GM12878 (cell line): ENCODE results near the gene LDHAL6B. TPM values are rescaled to one million over a fixed set of nuclear protein-coding genes. Genes with fewer than 3 reads are reported as not detected.
A peak's percentile ranks its signal among the peaks of the same experiment; 100 is the strongest.

Experiments
- ATAC-seq: fragments of 200-7000 bp; cut with Tn5 transposase; 3 replicates; pipeline ENCODE4 v1.9.1; 2020; ENCODE audit warnings: mild to moderate bottlenecking, moderate library complexity
- BruUV-seq: library from RNA; stranded (reverse); fragments of 400-500 nt; replicated peaks from 2 replicates; lab custom pipeline; 2021; lab: Mats Ljungman, UMichigan
- CTCF ChIA-PET: fragments of 300-600 bp; sonication (Branson Sonifier 250); formaldehyde crosslinking; extraction: SDS; loops from one replicate; lab custom pipeline; 2021; ENCODE audit warnings: inconsistent platforms; lab: Yijun Ruan, JAX
- POLR2A ChIA-PET: fragments of 350-600 bp; formaldehyde crosslinking; extraction: SDS; loops from one replicate; lab custom pipeline; 2021; ENCODE audit warnings: inconsistent platforms; lab: Charles Lee
- RAD21 ChIA-PET: fragments of 300-600 bp; sonication (Branson Sonifier 250); formaldehyde crosslinking; loops from one replicate; lab custom pipeline; 2023; ENCODE audit warnings: antibody characterized with exemption; ENCODE audit not compliant: unreplicated experiment; lab: Charles Lee
- SMC1A ChIA-PET: fragments of 300-600 bp; sonication (Branson Sonifier 250); formaldehyde crosslinking; loops from one replicate; lab custom pipeline; 2023; ENCODE audit not compliant: unreplicated experiment, uncharacterized antibody; lab: Charles Lee
- DNase-seq: peaks from one replicate; pipeline ENCODE4 v3.0.0-alpha.2; 2011; ENCODE audit warnings: low read depth, low spot score
- FAIRE-seq: peaks from 3 replicates; lab custom pipeline; 2011; peaks lifted over from hg19 to GRCh38; lab: Jason Lieb, UNC
- H2AFZ ChIP-seq: 2 replicates; pipeline ENCODE4 v1.6.0; 2011; ENCODE audit warnings: low read depth, low read length, control low read depth; ENCODE audit not compliant: control insufficient read depth
- H3K27ac ChIP-seq: 2 replicates; pipeline ENCODE4 v1.5.1; 2011; ENCODE audit warnings: control low read depth; ENCODE audit not compliant: control insufficient read depth, insufficient read depth
- H3K27me3 ChIP-seq, 2 experiments: replicated peaks in 1 of 2; 2 replicates each; pipeline versions ENCODE4 v1.6.0 to v1.6.1; 2011; ENCODE audit warnings: low read length in 1 of 2; ENCODE audit not compliant: control insufficient read depth in 2 of 2, insufficient read depth in 2 of 2
- H3K36me3 ChIP-seq, 2 experiments: 2 replicates each; pipeline ENCODE4 v1.5.1; 2011; ENCODE audit warnings: low read length in 1 of 2; ENCODE audit not compliant: control insufficient read depth in 2 of 2, insufficient read depth in 2 of 2
- H3K4me1 ChIP-seq: 2 replicates; pipeline ENCODE4 v1.6.1; 2011; ENCODE audit warnings: mild to moderate bottlenecking, low read length, moderate library complexity, mixed read lengths; ENCODE audit not compliant: control insufficient read depth, insufficient read depth
- H3K4me2 ChIP-seq: 2 replicates; pipeline ENCODE4 v1.6.0; 2011; ENCODE audit warnings: control low read depth; ENCODE audit not compliant: control insufficient read depth, insufficient read depth
- H3K4me3 ChIP-seq: fragments of 200-600 bp; sonication (generic); 2 replicates; pipeline ENCODE4 v1.5.1; 2016
- H3K79me2 ChIP-seq: 2 replicates; pipeline ENCODE4 v1.6.0; 2011; ENCODE audit warnings: low read length; ENCODE audit not compliant: control insufficient read depth, insufficient read depth
- H3K9ac ChIP-seq: 2 replicates; pipeline ENCODE4 v1.8.0; 2011; ENCODE audit warnings: low read length, control low read depth, mixed read lengths; ENCODE audit not compliant: control insufficient read depth, insufficient read depth
- H3K9me3 ChIP-seq: replicated peaks from 3 replicates; pipeline ENCODE4 v1.5.1; 2011; ENCODE audit warnings: mild to moderate bottlenecking, low read length; ENCODE audit not compliant: control insufficient read depth, insufficient read depth
- H4K20me1 ChIP-seq: 2 replicates; pipeline ENCODE4 v1.6.0; 2011; ENCODE audit not compliant: control insufficient read depth, insufficient read depth
- CEBPB ChIP-seq, 2 experiments: fragments of 150-350 bp in 1 of 2; IDR thresholded peaks; 2 replicates each; pipeline ENCODE4 v1.6.1; 2012 to 2014; ENCODE audit warnings: low read depth in 2 of 2, low read length in 2 of 2, borderline replicate concordance in 1 of 2, inconsistent platforms in 1 of 2
- CTCF ChIP-seq, 3 experiments: IDR thresholded peaks in 2 of 3; conservative IDR thresholded peaks in 1 of 3; 2 replicates each; pipeline ENCODE4 v1.5.1; 2011; ENCODE audit warnings: low read depth in 3 of 3, low read length in 3 of 3, mild to moderate bottlenecking in 3 of 3, control low read depth in 2 of 3, moderate library complexity in 2 of 3, inconsistent platforms in 1 of 3, mixed read lengths in 1 of 3; ENCODE audit not compliant: control insufficient read depth in 2 of 3, insufficient read depth in 1 of 3; ENCODE audit errors: extremely low read depth in 1 of 3
- E4F1 ChIP-seq: fragments of 450-650 bp; IDR thresholded peaks from 2 replicates; pipeline ENCODE4 v1.6.1; 2018; ENCODE audit warnings: borderline replicate concordance, mild to moderate bottlenecking; ENCODE audit not compliant: partially characterized antibody
- FOXM1 ChIP-seq: IDR thresholded peaks from 2 replicates; pipeline ENCODE4 v1.6.1; 2012; ENCODE audit warnings: low read depth, mild to moderate bottlenecking, inconsistent platforms, low read length, moderate library complexity
- IKZF2 ChIP-seq, 2 experiments: fragments of 450-650 bp; IDR thresholded peaks; 2 replicates each; pipeline ENCODE4 v1.6.1; 2017; ENCODE audit warnings: mild to moderate bottlenecking in 2 of 2, moderate library complexity in 2 of 2
- JUND ChIP-seq: IDR thresholded peaks from 2 replicates; pipeline ENCODE4 v1.6.1; 2012; ENCODE audit warnings: low read depth, mild to moderate bottlenecking, low read length, improper control_type of control experiment, moderate library complexity
- MXI1 ChIP-seq: fragments of 150-350 bp; IDR thresholded peaks from 2 replicates; pipeline ENCODE4 v1.6.1; 2011; ENCODE audit warnings: low read depth, mild to moderate bottlenecking, inconsistent platforms, low read length, improper control_type of control experiment
- PRDM15 ChIP-seq: fragments of 450-650 bp; formaldehyde crosslinking; IDR thresholded peaks from 2 replicates; pipeline ENCODE4 v1.4.0; 2020; ENCODE audit warnings: mild to moderate bottlenecking, moderate library complexity
- RBBP5 ChIP-seq: fragments of 200-600 bp; sonication (generic); conservative IDR thresholded peaks from 2 replicates; pipeline ENCODE4 v1.6.1; 2016
- RFX5 ChIP-seq: IDR thresholded peaks from 2 replicates; pipeline ENCODE4 v1.6.1; 2011; ENCODE audit warnings: low read depth, low read length, improper control_type of control experiment
- SIX5 ChIP-seq: IDR thresholded peaks from 2 replicates; pipeline ENCODE4 v1.6.1; 2011; ENCODE audit warnings: mild to moderate bottlenecking, low read depth, low read length, moderate library complexity; ENCODE audit not compliant: severe bottlenecking
- SRF ChIP-seq, 2 experiments: IDR thresholded peaks; 2 replicates each; pipeline ENCODE4 v1.6.1; 2011; ENCODE audit warnings: low read depth in 2 of 2, low read length in 2 of 2, mild to moderate bottlenecking in 1 of 2, moderate library complexity in 1 of 2
- TARDBP ChIP-seq: IDR thresholded peaks from 2 replicates; pipeline ENCODE4 v1.6.1; 2016; ENCODE audit warnings: borderline replicate concordance
- WRNIP1 ChIP-seq: IDR thresholded peaks from 2 replicates; pipeline ENCODE4 v1.6.1; 2011; ENCODE audit warnings: low read depth, low read length, improper control_type of control experiment, borderline replicate concordance
- ZZZ3 ChIP-seq: IDR thresholded peaks from 2 replicates; pipeline ENCODE4 v1.6.1; 2011; ENCODE audit warnings: low read depth; ENCODE audit not compliant: control insufficient read depth, insufficient read length
- WGBS: methylation state at CpG from one replicate; pipeline ENCODE4 v1.1.6; 2016; ENCODE audit warnings: low lambda C conversion rate; ENCODE audit not compliant: insufficient replicate concordance, insufficient coverage; ENCODE audit errors: missing lambda C conversion rate; 5-methylcytosine and 5-hydroxymethylcytosine counted together
- in situ Hi-C: fragments of 300-500 bp; cut with MboI; formaldehyde crosslinking; loops from 9 replicates; pipeline ENCODE4 v1.14.3; 2018; ENCODE audit warnings: mixed read lengths
- intact Hi-C: fragments of 100-400 bp; cut with micrococcal nuclease; formaldehyde crosslinking; loops from one replicate; pipeline ENCODE4 v1.14.2; 2022; ENCODE audit not compliant: unreplicated experiment
- polyA plus RNA-seq, 11 experiments: library from polyadenylated mRNA; depleted of rRNA in 4 of 11; unstranded in 6 of 11; stranded (reverse) in 5 of 11; fragments of >200 nt; fragmentation: Nextera tagmentation in 4 of 11; fragmentation: Illumina TruSeq in 1 of 11; extraction: Ambion mirVana in 4 of 11; extraction: Trizol in 1 of 11; gene quantifications; 1 replicate in 1 of 11; 2 replicates in 10 of 11; pipeline versions ENCODE4 v1.2.1 to v1.2.3, GENCODE V29; 2011 to 2016; ENCODE audit warnings: inconsistent platforms in 2 of 11, missing spikeins in 2 of 11, low read depth in 1 of 11
- total RNA-seq, 4 experiments: library from RNA; depleted of rRNA in 3 of 4; stranded (reverse); fragments of >200 nt in 3 of 4; fragmentation: Illumina TruSeq in 1 of 4; extraction: Trizol in 1 of 4; gene quantifications; 2 replicates each; pipeline versions ENCODE4 v1.2.1 to v1.2.3, GENCODE V29; 2013 to 2021

The LDHAL6B gene
- total and polyA plus RNA-seq, 10 of the 15 experiments (the other 5 are each of a cell fraction or from before 2014, with no cell fraction given), result 0.33 to 0.66 TPM; not detected in 8

- no peaks in the 10 kb centered on the region for H3K27me3 ChIP-seq
- peaks cover 16% of the 10 kb centered on the region for H3K4me1 ChIP-seq
- H4K20me1 ChIP-seq, result no peaks in the 10 kb centered on the region
- peaks cover 6% of the 10 kb centered on the region for H3K79me2 ChIP-seq
- H2AFZ ChIP-seq, result no peak overlapping the region
- ATAC-seq (peak; percentile 69), DNase-seq (no peak), FAIRE-seq (no peak)
- RAD21 ChIA-PET, result interaction anchor here (0.7 to 1.8 kb wide), 8 partner anchors 8 to 276 kb away, joined by 3 to 5 read pairs (median 3); no protein-coding TSS in a partner anchor
- no peaks in the 10 kb centered on the region for H3K9me3 ChIP-seq
- no peak overlapping the region for H3K4me3 ChIP-seq
- in situ Hi-C loops (no loop called here), intact Hi-C loops (no loop called here)
- H3K27ac ChIP-seq, result no peak overlapping the region
- SMC1A ChIA-PET, result interaction anchor here (0.7 to 7.7 kb wide), 15 partner anchors 10 to 325 kb away, joined by 3 to 47 read pairs (median 5); no protein-coding TSS in a partner anchor
- CTCF ChIA-PET, result interaction anchor here (0.7 to 3.0 kb wide), 6 partner anchors 9 to 396 kb away, joined by 3 to 19 read pairs (median 3); no protein-coding TSS in a partner anchor
- H3K9ac ChIP-seq, result no peak overlapping the region
- 98% methylated on average over 7 of the region's 7 CpGs for WGBS
- BruUV-seq, result TSS peak; percentile 24
- POLR2A ChIA-PET, result interaction anchor here (1.2 to 1.7 kb wide), 3 partner anchors 11 to 44 kb away, joined by 3 to 4 read pairs (median 3); no protein-coding TSS in a partner anchor
- H3K36me3 ChIP-seq, result peaks cover 0 to 41% of the 10 kb centered on the region in 2 experiments; a peak in 3 of 4 replicates
- H3K4me2 ChIP-seq, result no peak overlapping the region
- TF ChIP-seq PRDM15 (CRISPR knock-in tag), result no peak
- TF ChIP-seq MXI1, result no peak
- no peak for TF ChIP-seq E4F1
- TF ChIP-seq SRF (IDR thresholded peaks at IDR 0.05; ENCODE audit: low read depth in 2 of 2, low read length in 2 of 2), result no peak
- TF ChIP-seq CEBPB (IDR thresholded peaks at IDR 0.05; ENCODE audit: borderline replicate concordance in 1 of 2, low read depth in 2 of 2, low read length in 2 of 2), result no peak
- TF ChIP-seq TARDBP, result no peak
- TF ChIP-seq RBBP5, result no peak
- no peak for TF ChIP-seq WRNIP1
- TF ChIP-seq FOXM1, result no peak
- TF ChIP-seq JUND, result no peak
- no peak for TF ChIP-seq SIX5
- peak; percentile 36 to 62; a peak in 2 of 4 replicates for TF ChIP-seq IKZF2 (IDR thresholded peaks at IDR 0.05)
- TF ChIP-seq RFX5, result no peak
- TF ChIP-seq CTCF (IDR thresholded peaks at IDR 0.05 in 2 of 3, conservative IDR thresholded peaks at IDR 0.05 in 1 of 3; ENCODE audit: control insufficient read depth in 2 of 3, extremely low read depth in 1 of 3, insufficient read depth in 1 of 3, low read depth in 3 of 3, low read length in 3 of 3), result no peak
- TF ChIP-seq ZZZ3, result no peak
Measured at GRCh38 chr15:59255680-59256336, 49.2 kb downstream of the LDHAL6B start.
